ENCODE results near the gene LYSMD4.
A peak's percentile ranks its signal among the peaks of the same experiment; 100 is the strongest.

Gene LYSMD4

DNA sequence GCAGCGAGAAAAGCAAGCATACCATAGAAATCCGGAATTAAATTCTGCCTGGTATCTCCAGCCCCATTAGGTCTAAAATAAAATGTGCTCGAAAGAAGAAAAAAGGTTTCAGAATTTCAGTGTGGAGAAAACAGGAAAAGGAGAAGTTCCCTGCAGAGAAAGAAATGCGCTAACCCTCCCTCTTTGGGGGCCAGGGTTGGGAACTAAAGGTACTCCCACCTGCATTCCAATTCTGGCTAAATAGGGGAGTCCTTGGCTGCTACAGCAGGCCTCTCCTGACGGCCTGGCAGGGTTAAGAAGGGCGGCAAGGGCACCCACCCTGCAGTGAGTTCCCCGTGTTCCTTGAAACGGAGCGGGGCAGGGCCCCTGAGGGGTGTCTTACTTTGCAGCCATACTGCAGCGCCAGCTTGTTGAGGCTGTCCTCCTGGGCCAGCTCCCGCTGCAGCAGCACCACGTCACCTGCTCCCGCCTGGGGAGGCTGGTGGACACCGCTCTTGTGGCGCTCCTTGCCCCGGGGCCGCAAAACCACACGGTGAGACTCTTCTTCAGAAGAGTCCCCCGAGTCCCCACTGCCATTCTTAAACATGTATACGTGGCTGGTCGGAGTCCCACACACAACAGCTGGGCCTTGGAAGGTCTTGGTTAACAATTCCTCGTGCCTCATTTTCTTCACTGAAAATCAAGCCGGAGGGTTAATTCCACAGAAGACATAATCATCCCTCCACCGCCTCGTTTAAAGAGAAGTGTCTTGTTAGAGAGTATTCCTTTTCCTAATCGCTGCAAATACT lies 1.7 kb downstream of the LYSMD4 start:
- no peak overlapping the region for H3K4me3 ChIP-seq (ENCODE audit: low read depth, low read length, poor library complexity, severe bottlenecking)
- H3K79me2 ChIP-seq (ENCODE audit: insufficient read depth, low read length) = no peaks in the 10 kb centered on the region
- H2AFZ ChIP-seq (ENCODE audit: low read length) = no peak overlapping the region
- peak overlapping the region; percentile 86 for H3K4me2 ChIP-seq (ENCODE audit: low read length)
- no peak overlapping the region; the same call in 1 of the 2 replicates for H3K9ac ChIP-seq (ENCODE audit: low read length)
- H3K4me1 ChIP-seq (ENCODE audit: insufficient read depth, low read length, severe bottlenecking) = peaks cover 12% of the 10 kb centered on the region
- no peaks in the 10 kb centered on the region for H3K27me3 ChIP-seq (ENCODE audit: insufficient read depth, low read length)
- no peaks in the 10 kb centered on the region for H3F3A ChIP-seq (ENCODE audit: insufficient read depth, low read length)
- H3K9me2 ChIP-seq (ENCODE audit: low read depth, low read length) = no peaks in the 10 kb centered on the region
- H3K9me3 ChIP-seq (ENCODE audit: low read length) = no peaks in the 10 kb centered on the region
- no peak overlapping the region for H3K27ac ChIP-seq (ENCODE audit: low read depth, low read length, poor library complexity, severe bottlenecking)
- no peaks in the 10 kb centered on the region; the same call in 1 of the 2 replicates for H4K20me1 ChIP-seq (ENCODE audit: insufficient read depth, low read length)
- TF ChIP-seq, protein P1, sequence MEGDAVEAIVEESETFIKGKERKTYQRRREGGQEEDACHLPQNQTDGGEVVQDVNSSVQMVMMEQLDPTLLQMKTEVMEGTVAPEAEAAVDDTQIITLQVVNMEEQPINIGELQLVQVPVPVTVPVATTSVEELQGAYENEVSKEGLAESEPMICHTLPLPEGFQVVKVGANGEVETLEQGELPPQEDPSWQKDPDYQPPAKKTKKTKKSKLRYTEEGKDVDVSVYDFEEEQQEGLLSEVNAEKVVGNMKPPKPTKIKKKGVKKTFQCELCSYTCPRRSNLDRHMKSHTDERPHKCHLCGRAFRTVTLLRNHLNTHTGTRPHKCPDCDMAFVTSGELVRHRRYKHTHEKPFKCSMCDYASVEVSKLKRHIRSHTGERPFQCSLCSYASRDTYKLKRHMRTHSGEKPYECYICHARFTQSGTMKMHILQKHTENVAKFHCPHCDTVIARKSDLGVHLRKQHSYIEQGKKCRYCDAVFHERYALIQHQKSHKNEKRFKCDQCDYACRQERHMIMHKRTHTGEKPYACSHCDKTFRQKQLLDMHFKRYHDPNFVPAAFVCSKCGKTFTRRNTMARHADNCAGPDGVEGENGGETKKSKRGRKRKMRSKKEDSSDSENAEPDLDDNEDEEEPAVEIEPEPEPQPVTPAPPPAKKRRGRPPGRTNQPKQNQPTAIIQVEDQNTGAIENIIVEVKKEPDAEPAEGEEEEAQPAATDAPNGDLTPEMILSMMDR (IDR thresholded peaks at IDR 0.05; ENCODE audit: low read length) = no peak
- no peak for TF ChIP-seq EZH2 (IDR thresholded peaks at IDR 0.05; ENCODE audit: borderline replicate concordance, low read length)
- H3K36me3 ChIP-seq (ENCODE audit: insufficient read depth, low read length) = no peaks in the 10 kb centered on the region; the same call in 1 of the 2 replicates

DNA sequence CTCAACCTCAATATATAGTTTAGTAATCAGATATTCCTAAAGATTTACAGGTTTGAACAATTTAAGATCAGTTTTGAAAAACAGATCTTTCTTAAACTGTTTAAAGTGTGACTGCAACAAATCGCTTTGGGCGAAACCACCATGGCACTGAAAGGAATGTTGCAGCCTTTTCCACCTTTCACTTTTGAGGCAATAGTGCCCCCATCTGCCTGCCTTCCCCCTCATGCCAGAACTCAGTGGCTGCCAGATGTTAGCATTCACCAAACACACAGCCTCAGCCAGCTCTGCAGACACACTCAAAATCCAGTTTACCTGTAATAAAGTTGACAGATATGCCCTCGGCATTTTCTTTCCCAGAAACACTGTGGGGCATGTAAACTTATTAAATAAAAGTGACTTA lies 3.3 kb downstream of the LYSMD4 start:
- Histone ChIP-seq H3K9me2 (ENCODE audit: low read depth, low read length) (no peaks in the 10 kb centered on the region), H3K27ac (ENCODE audit: low read depth, low read length, poor library complexity, severe bottlenecking) (no peak overlapping the region), H3K9me3 (ENCODE audit: low read length) (no peaks in the 10 kb centered on the region), H4K20me1 (ENCODE audit: insufficient read depth, low read length) (no peaks in the 10 kb centered on the region; the same call in 1 of the 2 replicates), H2AFZ (ENCODE audit: low read length) (no peak overlapping the region), H3K4me1 (ENCODE audit: insufficient read depth, low read length, severe bottlenecking) (peaks cover 12% of the 10 kb centered on the region), H3K27me3 (ENCODE audit: insufficient read depth, low read length) (no peaks in the 10 kb centered on the region), H3K4me3 (ENCODE audit: low read depth, low read length, poor library complexity, severe bottlenecking) (no peak overlapping the region), H3F3A (ENCODE audit: insufficient read depth, low read length) (no peaks in the 10 kb centered on the region), H3K36me3 (ENCODE audit: insufficient read depth, low read length) (no peaks in the 10 kb centered on the region; the same call in 1 of the 2 replicates), H3K4me2 (ENCODE audit: low read length) (no peak overlapping the region), H3K9ac (ENCODE audit: low read length) (no peak overlapping the region), H3K79me2 (ENCODE audit: insufficient read depth, low read length) (no peaks in the 10 kb centered on the region)
- TF ChIP-seq, protein P1 (IDR thresholded peaks at IDR 0.05; ENCODE audit: low read length) = peak; percentile 67
- TF ChIP-seq EZH2 (IDR thresholded peaks at IDR 0.05; ENCODE audit: borderline replicate concordance, low read length) = no peak

DNA sequence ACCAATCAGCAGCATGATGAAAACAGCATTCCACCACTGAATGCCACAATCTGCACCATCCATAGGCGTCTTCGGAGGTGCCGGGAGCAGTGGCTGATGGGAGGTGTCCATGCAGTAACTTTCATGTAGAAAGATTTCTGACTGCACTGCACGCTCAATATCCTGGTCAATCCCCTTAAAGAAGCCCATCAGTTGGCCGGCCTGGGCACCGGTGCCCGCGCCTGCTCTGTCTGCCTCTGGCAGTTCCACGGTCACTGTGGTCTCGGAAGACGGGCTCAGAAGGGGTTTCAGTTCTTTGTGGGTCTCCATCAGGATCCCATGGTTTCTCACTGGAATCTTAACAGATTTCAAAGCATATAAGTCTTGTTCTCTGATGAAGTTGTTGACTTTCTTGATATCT lies 3.9 kb downstream of the LYSMD4 start:
- Histone ChIP-seq H3K9me2 (ENCODE audit: low read depth, low read length) (no peaks in the 10 kb centered on the region), H3K27me3 (ENCODE audit: insufficient read depth, low read length) (no peaks in the 10 kb centered on the region), H3K9ac (ENCODE audit: low read length) (no peak overlapping the region), H3K79me2 (ENCODE audit: insufficient read depth, low read length) (no peaks in the 10 kb centered on the region), H3F3A (ENCODE audit: insufficient read depth, low read length) (no peaks in the 10 kb centered on the region), H4K20me1 (ENCODE audit: insufficient read depth, low read length) (no peaks in the 10 kb centered on the region; the same call in 1 of the 2 replicates), H3K36me3 (ENCODE audit: insufficient read depth, low read length) (no peaks in the 10 kb centered on the region; the same call in 1 of the 2 replicates), H2AFZ (ENCODE audit: low read length) (no peak overlapping the region), H3K4me3 (ENCODE audit: low read depth, low read length, poor library complexity, severe bottlenecking) (no peak overlapping the region), H3K4me1 (ENCODE audit: insufficient read depth, low read length, severe bottlenecking) (peaks cover 12% of the 10 kb centered on the region), H3K4me2 (ENCODE audit: low read length) (no peak overlapping the region), H3K9me3 (ENCODE audit: low read length) (no peaks in the 10 kb centered on the region), H3K27ac (ENCODE audit: low read depth, low read length, poor library complexity, severe bottlenecking) (no peak overlapping the region)
- no peak for TF ChIP-seq EZH2 (IDR thresholded peaks at IDR 0.05; ENCODE audit: borderline replicate concordance, low read length)
- TF ChIP-seq, protein P1 (IDR thresholded peaks at IDR 0.05; ENCODE audit: low read length) = no peak

All from OCI-LY1 (cell line).